BJ (cell line): ENCODE results near the gene SLC7A6OS. TPM values are rescaled to one million over a fixed set of nuclear protein-coding genes. Genes with fewer than 3 reads are reported as not detected.

ENCODE experiments used
- CTCF ChIA-PET: fragments of 350-600 bp; formaldehyde crosslinking; extraction: SDS; loops from one replicate; lab custom pipeline; 2021; ENCODE audit warnings: antibody characterized with exemption, inconsistent platforms; lab: Yijun Ruan, JAX
- POLR2A ChIA-PET: fragments of 300-600 bp; sonication (Branson Sonifier 250); formaldehyde crosslinking; extraction: SDS; loops from one replicate; lab custom pipeline; 2021; ENCODE audit warnings: antibody characterized with exemption; lab: Charles Lee
- DNase-seq: peaks from one replicate; pipeline ENCODE4 v3.0.0-alpha.2; 2011; ENCODE audit warnings: low read depth
- H3K27me3 ChIP-seq: 2 replicates; pipeline ENCODE4 v1.6.0; 2011; ENCODE audit warnings: low read length; ENCODE audit not compliant: control insufficient read depth, insufficient read depth
- H3K36me3 ChIP-seq: 2 replicates; pipeline ENCODE4 v1.5.1; 2011; ENCODE audit warnings: low read length; ENCODE audit not compliant: control insufficient read depth, insufficient read depth
- H3K4me3 ChIP-seq: 2 replicates; pipeline ENCODE4 v1.5.1; 2011; ENCODE audit warnings: low read depth, mild to moderate bottlenecking, control low read depth, low read length
- CTCF ChIP-seq: IDR thresholded peaks from 2 replicates; pipeline ENCODE4 v1.5.1; 2011; ENCODE audit warnings: low read depth, mild to moderate bottlenecking, control low read depth, inconsistent platforms, low read length, moderate library complexity; ENCODE audit not compliant: insufficient read depth
- polyA plus RNA-seq: library from polyadenylated mRNA; depleted of rRNA; stranded (reverse); fragments of >200 nt; gene quantifications from 2 replicates; pipeline ENCODE4 v1.2.3, GENCODE V29; 2011

SLC7A6OS gene
- polyA plus RNA-seq, 1 experiment: 5.3 TPM

- H3K4me3 ChIP-seq: no peak overlapping the region
- no peaks in the 10 kb centered on the region for H3K27me3 ChIP-seq
- ChIA-PET CTCF (interaction anchor here (0.7 to 3.9 kb wide), 5 partner anchors 9 to 39 kb away, joined by 3 to 46 read pairs (median 5); partner anchors contain the start of genes PRMT7, SLC7A6 and SLC7A6OS), POLR2A (interaction anchor here (0.6 kb wide), 1 partner anchor 477 kb away, joined by 3 read pairs; no protein-coding TSS in a partner anchor)
- no peak for DNase-seq
- TF ChIP-seq CTCF: no peak
- peaks cover 25% of the 10 kb centered on the region for H3K36me3 ChIP-seq
These were observed 9.8 kb downstream of the SLC7A6OS start for GRCh38 chr16:68300734-68301459.

- POLR2A ChIA-PET: interaction anchor here (0.6 kb wide), 1 partner anchor 9 kb away, joined by 4 read pairs; no protein-coding TSS in a partner anchor
- no peaks in the 10 kb centered on the region for H3K27me3 ChIP-seq
- peaks cover 28% of the 10 kb centered on the region for H3K36me3 ChIP-seq
- TF ChIP-seq CTCF: no peak
- H3K4me3 ChIP-seq: no peak overlapping the region
- no peak for DNase-seq
- CTCF ChIA-PET: interaction anchor here (0.8 to 3.9 kb wide), 4 partner anchors 8 to 37 kb away, joined by 3 to 46 read pairs (median 6); partner anchors contain the start of genes PRMT7, SLC7A6 and SLC7A6OS
These were observed 10.9 kb downstream of the SLC7A6OS start for GRCh38 chr16:68299571-68300453.

GRCh38 chr16:68298907-68299561, 11.7 kb downstream of the SLC7A6OS start:
- ChIA-PET POLR2A (interaction anchor here (0.6 kb wide), 1 partner anchor 10 kb away, joined by 4 read pairs; no protein-coding TSS in a partner anchor), CTCF (interaction anchor here (1.0 to 3.9 kb wide), 4 partner anchors 9 to 37 kb away, joined by 3 to 46 read pairs (median 5); partner anchors contain the start of genes PRMT7, SLC7A6 and SLC7A6OS)
- H3K36me3 ChIP-seq: peaks cover 32% of the 10 kb centered on the region

DNA sequence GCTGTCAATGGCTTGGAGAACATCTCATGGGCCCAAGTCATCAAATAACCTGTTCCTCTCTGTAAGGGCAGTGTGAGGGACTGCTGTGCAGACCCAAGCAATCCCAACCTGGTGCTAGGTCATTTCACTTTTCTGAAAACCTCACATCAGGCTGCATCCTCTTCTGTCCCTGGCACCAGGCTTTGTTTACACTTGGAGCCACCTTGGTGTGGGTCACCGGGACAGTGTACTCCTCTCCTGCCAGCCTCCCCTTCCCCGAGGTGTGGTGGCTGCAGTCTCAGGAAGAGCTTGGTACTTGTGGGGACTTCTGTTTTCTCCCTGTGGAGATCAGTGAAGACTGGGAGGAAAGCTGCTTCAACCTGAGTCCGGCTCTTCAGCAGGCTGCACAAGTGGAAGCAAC, 12.4 kb downstream of the SLC7A6OS start:
- ChIA-PET POLR2A (no interaction called here), CTCF (interaction anchor here (1.0 to 3.9 kb wide), 3 partner anchors 9 to 36 kb away, joined by 3 to 46 read pairs (median 4); partner anchors contain the start of gene SLC7A6)
- Histone ChIP-seq H3K27me3 (no peaks in the 10 kb centered on the region), H3K4me3 (no peak overlapping the region), H3K36me3 (peaks cover 36% of the 10 kb centered on the region)
- no peak for TF ChIP-seq CTCF
- no peak for DNase-seq

More at GRCh38 chr16:68298907-68299561, 11.7 kb downstream of the SLC7A6OS start:
- H3K4me3 ChIP-seq: no peak overlapping the region
- no peak for DNase-seq
- no peaks in the 10 kb centered on the region for H3K27me3 ChIP-seq
- no peak for TF ChIP-seq CTCF
